Fibroblast of mammary gland (primary cell): ENCODE results near the gene CXorf58.

ENCODE experiments used
- DNase-seq: peaks from one replicate; pipeline ENCODE4 v3.0.0-alpha.2; 2010; ENCODE audit warnings: low read depth
- H3K4me3 ChIP-seq: 2 replicates; pipeline ENCODE4 v1.5.1; 2011; ENCODE audit warnings: low read depth, mild to moderate bottlenecking, low read length, moderate library complexity; ENCODE audit not compliant: control insufficient read depth
- CTCF ChIP-seq: conservative IDR thresholded peaks from 2 replicates; pipeline ENCODE4 v1.5.1; 2011; ENCODE audit warnings: low read depth, low read length, inconsistent platforms; ENCODE audit not compliant: control insufficient read depth, insufficient read depth

The CXorf58 gene

GRCh38 chrX:23901805-23902204, 6.0 kb upstream of the CXorf58 start:
- peak; percentile 85 for DNase-seq
- H3K4me3 ChIP-seq = no peak overlapping the region
- TF ChIP-seq CTCF = peak; percentile 64

GRCh38 chrX:23902419-23902818, 5.4 kb upstream of the CXorf58 start:
- H3K4me3 ChIP-seq = no peak overlapping the region
- peak; percentile 52 for TF ChIP-seq CTCF
- peak; percentile 72 for DNase-seq

- peak; percentile 69 for DNase-seq
- TF ChIP-seq CTCF = no peak
- H3K4me3 ChIP-seq = no peak overlapping the region
Measured at GRCh38 chrX:23904096-23904495, 3.7 kb upstream of the CXorf58 start.

- DNase-seq = no peak
- no peak for TF ChIP-seq CTCF
- H3K4me3 ChIP-seq = peak overlapping the region; percentile 64
Measured at GRCh38 chrX:23907111-23907497, 702 bp upstream of the CXorf58 start.

GRCh38 chrX:23908219-23909004, 606 bp downstream of the CXorf58 start:
- peak overlapping the region; percentile 30 for H3K4me3 ChIP-seq
- TF ChIP-seq CTCF = peak; percentile 29
- DNase-seq = no peak

GRCh38 chrX:23911126-23911835, 3.5 kb downstream of the CXorf58 start:
- TF ChIP-seq CTCF = no peak
- no peak overlapping the region for H3K4me3 ChIP-seq

More at GRCh38 chrX:23911126-23911835, 3.5 kb downstream of the CXorf58 start:
- no peak for DNase-seq
